Lung (tissue), 12 donors: ENCODE data around the gene BEAN1. TPM values are rescaled to one million over a fixed set of nuclear protein-coding genes. Genes with fewer than 3 reads are reported as not detected.
A peak's percentile ranks its signal among the peaks of the same experiment; 100 is the strongest.

Experiments used
- ATAC-seq: fragments of 200-7000 bp; cut with Tn5 transposase; one replicate; pipeline ENCODE4 v1.9.1; 2020; ENCODE audit warnings: moderate number of reproducible peaks; ENCODE audit not compliant: insufficient read depth, low FRiP score
- DNase-seq, 3 donors: peaks; one replicate each; pipeline ENCODE4 v3.0.0-alpha.2; 2013 to 2017
- H3K27ac ChIP-seq, 2 donors: one replicate each; pipeline ENCODE4 v1.5.1; 2013; ENCODE audit warnings: mild to moderate bottlenecking in 2 of 2, moderate library complexity in 2 of 2, control low read depth in 1 of 2, inconsistent platforms in 1 of 2, low read depth in 1 of 2, low read length in 1 of 2
- H3K27me3 ChIP-seq, 3 donors: one replicate each; pipeline ENCODE4 v1.5.1; 2013; ENCODE audit warnings: low read length in 2 of 3; ENCODE audit not compliant: control insufficient read depth in 3 of 3, insufficient read depth in 3 of 3
- H3K36me3 ChIP-seq, 4 donors: one replicate each; pipeline ENCODE4 v1.5.1; 2013; ENCODE audit warnings: low read length in 4 of 4, mild to moderate bottlenecking in 1 of 4, moderate library complexity in 1 of 4; ENCODE audit not compliant: control insufficient read depth in 4 of 4, insufficient read depth in 4 of 4
- H3K4me1 ChIP-seq, 5 donors: one replicate each; pipeline ENCODE4 v1.5.1; 2013; ENCODE audit warnings: low read length in 5 of 5, mild to moderate bottlenecking in 2 of 5, moderate library complexity in 1 of 5; ENCODE audit not compliant: control insufficient read depth in 5 of 5, insufficient read depth in 5 of 5
- H3K4me3 ChIP-seq: one replicate; pipeline ENCODE4 v1.5.1; 2013; ENCODE audit warnings: mild to moderate bottlenecking, control low read depth, moderate library complexity
- H3K9ac ChIP-seq, 2 donors: one replicate each; pipeline ENCODE4 v1.5.1; 2013; ENCODE audit warnings: low read length in 2 of 2, control low read depth in 1 of 2; ENCODE audit not compliant: insufficient read depth in 1 of 2
- H3K9me3 ChIP-seq, 4 donors: one replicate each; pipeline ENCODE4 v1.5.1; 2013; ENCODE audit warnings: low read length in 3 of 4, mild to moderate bottlenecking in 1 of 4, moderate library complexity in 1 of 4; ENCODE audit not compliant: control insufficient read depth in 4 of 4, insufficient read depth in 3 of 4
- WGBS, 2 donors: extraction: QIAGEN DNeasy Blood & Tissue Kit; methylation state at CpG; one replicate each; pipeline ENCODE4 v1.1.7; 2013; 5-methylcytosine and 5-hydroxymethylcytosine counted together
- polyA plus RNA-seq, 2 donors: library from polyadenylated mRNA; stranded (reverse); fragments of 200-250 nt; gene quantifications; one replicate each; pipeline ENCODE4 v1.2.1, GENCODE V29; 2013
- total RNA-seq, 2 donors: library from RNA; depleted of rRNA in 1 of 2; stranded (reverse); fragments of >200 nt in 1 of 2; gene quantifications; one replicate each; pipeline ENCODE4 v1.2.1, GENCODE V29; 2014 to 2021
- TF ChIP-seq, protein P1 (sequence below): IDR thresholded peaks from 2 replicates; pipeline ENCODE4 v1.5.1; 2012; ENCODE audit warnings: mild to moderate bottlenecking; ENCODE audit errors: control extremely low read depth, extremely low read depth
- donor health status: control.
- donor health status: control.
- donor health status: Bipolar disorder and iron deficiency.
- donor health status: healthy.
- donor health status: DM: yes; HTN: yes; CAD: no.

The BEAN1 gene
- total and polyA plus RNA-seq, 4 donors = 0.16 to 3.2 (median 0.25) TPM

DNA sequence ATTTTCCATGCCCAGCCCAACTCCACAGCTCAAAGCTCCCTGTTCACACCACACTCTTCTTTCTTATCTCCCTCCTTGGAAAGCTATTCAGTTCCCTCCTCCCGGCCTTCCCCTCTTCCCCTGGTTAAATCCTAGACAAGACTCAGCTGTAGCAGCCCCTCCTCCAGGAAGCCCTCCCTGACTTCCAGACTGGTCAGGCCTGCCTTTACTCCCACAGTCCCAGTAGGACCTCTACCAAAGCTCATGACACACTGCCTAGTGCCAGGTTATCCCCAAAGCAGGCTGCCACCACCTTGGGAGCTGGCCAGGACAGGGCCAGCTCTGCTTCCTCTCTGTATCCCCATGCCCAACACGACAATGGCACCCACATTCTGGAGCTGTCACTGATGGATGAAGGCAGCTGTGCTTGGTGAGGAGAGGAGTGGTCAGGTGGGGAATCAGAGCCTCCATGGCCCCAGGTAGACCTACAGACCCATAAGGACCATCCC is 50.0 kb downstream of the BEAN1 start:
- TF ChIP-seq, protein P1, sequence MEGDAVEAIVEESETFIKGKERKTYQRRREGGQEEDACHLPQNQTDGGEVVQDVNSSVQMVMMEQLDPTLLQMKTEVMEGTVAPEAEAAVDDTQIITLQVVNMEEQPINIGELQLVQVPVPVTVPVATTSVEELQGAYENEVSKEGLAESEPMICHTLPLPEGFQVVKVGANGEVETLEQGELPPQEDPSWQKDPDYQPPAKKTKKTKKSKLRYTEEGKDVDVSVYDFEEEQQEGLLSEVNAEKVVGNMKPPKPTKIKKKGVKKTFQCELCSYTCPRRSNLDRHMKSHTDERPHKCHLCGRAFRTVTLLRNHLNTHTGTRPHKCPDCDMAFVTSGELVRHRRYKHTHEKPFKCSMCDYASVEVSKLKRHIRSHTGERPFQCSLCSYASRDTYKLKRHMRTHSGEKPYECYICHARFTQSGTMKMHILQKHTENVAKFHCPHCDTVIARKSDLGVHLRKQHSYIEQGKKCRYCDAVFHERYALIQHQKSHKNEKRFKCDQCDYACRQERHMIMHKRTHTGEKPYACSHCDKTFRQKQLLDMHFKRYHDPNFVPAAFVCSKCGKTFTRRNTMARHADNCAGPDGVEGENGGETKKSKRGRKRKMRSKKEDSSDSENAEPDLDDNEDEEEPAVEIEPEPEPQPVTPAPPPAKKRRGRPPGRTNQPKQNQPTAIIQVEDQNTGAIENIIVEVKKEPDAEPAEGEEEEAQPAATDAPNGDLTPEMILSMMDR = no peak
- no peaks in the 10 kb centered on the region for H3K9me3 ChIP-seq
- WGBS, 2 donors = 57 to 62% methylated on average over 2 of the region's 2 CpGs
- H3K36me3 ChIP-seq = no peaks in the 10 kb centered on the region
- H3K4me3 ChIP-seq = no peak overlapping the region
- no peaks in the 10 kb centered on the region for H3K27me3 ChIP-seq
- H3K27ac ChIP-seq = no peak overlapping the region
- ATAC-seq (no peak), DNase-seq (no peak)
- H3K4me1 ChIP-seq = peaks cover 0 to 7% (median 6%) of the 10 kb centered on the region in 5 donors
- no peak overlapping the region for H3K9ac ChIP-seq

DNA sequence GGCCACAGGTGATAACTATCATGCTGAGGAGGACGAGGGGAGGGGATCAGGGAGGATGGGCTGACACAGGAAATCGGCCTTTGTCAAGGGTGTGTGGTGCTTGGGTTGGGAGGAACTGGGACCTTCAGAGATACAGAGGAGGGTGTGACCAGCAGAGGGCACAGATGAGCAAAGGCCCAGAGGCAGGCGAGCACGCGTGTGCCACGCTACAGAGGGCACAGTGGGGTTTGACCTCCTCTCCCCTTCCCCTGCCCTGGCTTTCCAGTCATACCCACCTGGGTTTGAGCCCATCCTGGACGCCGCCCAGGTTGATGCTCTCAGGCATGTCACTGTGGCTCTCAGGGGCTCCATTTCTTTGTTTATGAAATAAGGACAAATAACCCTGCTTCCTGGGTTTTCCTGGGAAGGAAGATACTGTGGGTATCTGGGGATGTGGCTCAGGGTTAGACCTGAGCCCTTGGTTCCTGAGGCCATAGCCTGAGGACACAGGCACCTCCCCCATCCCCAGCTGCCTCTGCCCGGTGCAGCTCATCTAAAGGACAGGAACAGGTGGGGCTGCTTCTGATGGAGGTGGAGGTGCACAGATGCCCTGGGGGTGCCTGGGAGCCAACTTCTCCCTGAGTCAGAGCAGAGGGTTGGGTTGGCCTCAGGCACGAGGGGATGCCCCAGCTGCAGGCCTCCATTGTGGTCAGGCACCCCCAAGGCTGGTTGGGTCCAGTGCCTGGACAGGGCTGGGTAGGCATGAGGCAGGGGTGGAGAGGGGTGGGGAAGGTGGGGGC is 51.8 kb downstream of the BEAN1 start:
- WGBS, 2 donors = 32 to 39% methylated on average over 10 of the region's 10 CpGs
- ATAC-seq (peak; percentile 71), DNase-seq (peak in 2 of 3 donors; percentile 43 to 48)
- Histone ChIP-seq H3K36me3 (no peaks in the 10 kb centered on the region), H3K27ac (no peak overlapping the region), H3K9me3 (no peaks in the 10 kb centered on the region), H3K4me1 (peaks cover 0 to 12% (median 6%) of the 10 kb centered on the region in 5 donors), H3K4me3 (no peak overlapping the region), H3K9ac (no peak overlapping the region), H3K27me3 (no peaks in the 10 kb centered on the region)
- TF ChIP-seq, protein P1 = peak; percentile 59

DNA sequence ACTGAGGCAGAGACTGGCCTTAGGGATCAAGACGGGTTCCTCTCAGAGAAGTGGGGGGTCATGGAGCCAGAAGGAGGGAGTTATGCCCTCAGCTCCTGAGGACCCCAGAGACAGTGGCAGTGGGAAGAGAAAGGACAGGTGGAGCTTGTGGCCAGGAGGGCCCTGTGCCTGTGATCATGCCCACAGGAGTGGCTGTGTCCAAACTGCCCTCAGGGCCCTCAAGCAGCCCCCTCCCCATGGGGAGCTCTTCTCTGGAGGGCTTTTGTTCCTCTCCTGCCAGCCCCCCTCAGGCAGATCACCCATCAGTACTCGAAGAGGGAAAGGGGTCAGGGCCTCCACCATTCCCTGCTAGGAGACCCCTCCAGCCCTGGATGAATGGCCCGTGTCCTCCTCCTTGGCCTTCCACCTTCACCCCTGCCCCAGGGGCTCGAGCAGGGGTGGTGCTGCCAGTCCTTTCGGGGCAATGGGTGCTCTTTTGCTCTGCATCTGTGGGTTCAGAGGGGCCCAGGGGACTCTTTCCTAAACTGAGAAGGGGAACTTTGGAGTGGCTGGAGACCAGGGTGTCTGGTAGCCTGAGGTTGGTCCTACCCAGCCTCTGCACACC is 52.7 kb downstream of the BEAN1 start:
- H3K9me3 ChIP-seq = no peaks in the 10 kb centered on the region
- 88% methylated on average over 5 of the region's 5 CpGs for WGBS, 2 donors
- H3K27ac ChIP-seq = no peak overlapping the region
- ATAC-seq (no peak), DNase-seq (no peak)
- H3K9ac ChIP-seq = no peak overlapping the region
- no peaks in the 10 kb centered on the region for H3K27me3 ChIP-seq
- H3K4me3 ChIP-seq = no peak overlapping the region
- peaks cover 0 to 12% (median 4%) of the 10 kb centered on the region in 5 donors for H3K4me1 ChIP-seq
- no peaks in the 10 kb centered on the region for H3K36me3 ChIP-seq
- TF ChIP-seq, protein P1 = no peak
